ENCODE data around the gene DNER. TPM values are rescaled to one million over a fixed set of nuclear protein-coding genes. Genes with fewer than 3 reads are reported as not detected.
A peak's percentile ranks its signal among the peaks of the same experiment; 100 is the strongest.

Gene DNER
- total and polyA plus RNA-seq, 5 donors = 13.6 to 41.1 (median 27.2) TPM

DNA sequence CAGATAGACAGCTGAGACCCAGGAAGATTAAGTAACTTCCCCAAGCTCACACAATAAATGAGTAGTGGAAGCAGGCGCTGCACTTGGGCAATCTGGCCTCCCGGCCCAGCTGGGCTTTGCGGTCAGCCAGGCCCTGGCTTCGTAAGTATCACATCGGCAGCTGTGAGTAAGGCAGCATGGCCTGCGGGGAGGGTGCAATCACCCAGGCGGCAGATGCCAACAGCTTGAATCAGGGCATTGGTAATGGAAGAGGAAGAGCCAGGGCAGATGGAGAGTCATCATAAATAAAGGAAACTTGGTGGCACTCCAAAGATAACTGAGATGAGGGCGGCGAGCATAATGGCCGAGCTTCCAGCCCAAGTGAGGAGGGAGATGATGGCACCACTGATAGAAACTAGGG lies 225.3 kb downstream of the DNER start:
- H3K27ac ChIP-seq (ENCODE audit: low read length) = no peak overlapping the region
- H3K4me3 ChIP-seq (ENCODE audit: low read length) = no peak overlapping the region
- no peaks in the 10 kb centered on the region for H3K27me3 ChIP-seq (ENCODE audit: control insufficient read depth, insufficient read depth)
- DNase-seq (no peak), ATAC-seq (no peak)
- intact Hi-C loops (cut with DNase I) = no loop called here
- H3K9me3 ChIP-seq (ENCODE audit: control insufficient read depth, low read length) = no peaks in the 10 kb centered on the region
- H3K4me1 ChIP-seq (ENCODE audit: control insufficient read depth, insufficient read depth, low read length) = no peaks in the 10 kb centered on the region
- WGBS = 93% methylated on average over 10 of the region's 10 CpGs

DNA sequence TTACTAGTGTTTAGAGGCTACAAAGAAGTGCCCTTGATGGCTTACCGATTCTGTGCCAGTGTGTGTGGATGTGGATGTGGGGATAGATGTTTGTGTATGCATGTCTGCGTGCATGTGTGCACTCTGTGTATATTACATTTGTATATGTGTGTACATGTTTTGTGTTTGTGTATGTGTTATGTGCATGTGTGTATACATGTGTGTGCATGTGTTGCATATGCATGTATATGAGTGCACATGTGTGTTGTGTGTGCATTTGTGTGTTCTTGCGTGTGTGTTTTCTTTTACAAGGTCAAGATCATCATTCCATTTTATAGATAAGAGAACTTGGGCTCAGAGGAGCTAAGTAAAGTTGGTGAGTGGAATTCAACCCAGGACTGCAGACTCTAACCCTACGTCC lies 226.1 kb downstream of the DNER start:
- WGBS = 90% methylated on average over 4 of the region's 4 CpGs
- intact Hi-C loops (cut with DNase I) = no loop called here
- Histone ChIP-seq H3K4me1 (ENCODE audit: control insufficient read depth, insufficient read depth, low read length) (no peaks in the 10 kb centered on the region), H3K9me3 (ENCODE audit: control insufficient read depth, low read length) (no peaks in the 10 kb centered on the region), H3K4me3 (ENCODE audit: low read length) (no peak overlapping the region), H3K27ac (ENCODE audit: low read length) (no peak overlapping the region), H3K27me3 (ENCODE audit: control insufficient read depth, insufficient read depth) (no peaks in the 10 kb centered on the region)
- DNase-seq (no peak), ATAC-seq (no peak)

DNA sequence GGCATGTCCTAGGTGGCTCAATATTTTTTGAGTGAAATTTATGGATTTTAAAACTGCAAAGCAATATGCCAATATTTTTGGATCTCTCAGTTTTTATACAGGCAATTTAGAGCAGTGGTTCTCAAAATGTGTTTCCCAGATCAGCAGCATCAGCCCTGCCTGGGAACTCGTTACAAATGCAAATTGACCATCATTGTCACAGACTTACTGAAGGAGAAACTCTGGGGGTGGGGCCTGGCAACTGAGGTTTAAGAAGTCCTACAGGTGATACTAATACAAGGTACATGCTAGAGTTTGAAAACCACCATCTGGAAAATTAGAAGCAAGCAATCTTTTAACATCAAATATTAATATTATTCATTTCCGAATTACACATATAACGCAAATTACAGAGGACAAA lies 227.7 kb downstream of the DNER start:
- Histone ChIP-seq H3K4me3 (ENCODE audit: low read length) (no peak overlapping the region), H3K27me3 (ENCODE audit: control insufficient read depth, insufficient read depth) (no peaks in the 10 kb centered on the region), H3K9me3 (ENCODE audit: control insufficient read depth, low read length) (no peaks in the 10 kb centered on the region), H3K4me1 (ENCODE audit: control insufficient read depth, insufficient read depth, low read length) (no peaks in the 10 kb centered on the region), H3K27ac (ENCODE audit: low read length) (no peak overlapping the region)
- WGBS = 86% methylated on average over 3 of the region's 3 CpGs
- intact Hi-C loops (cut with DNase I) = no loop called here
- ATAC-seq = no peak
- DNase-seq = no peak

DNA sequence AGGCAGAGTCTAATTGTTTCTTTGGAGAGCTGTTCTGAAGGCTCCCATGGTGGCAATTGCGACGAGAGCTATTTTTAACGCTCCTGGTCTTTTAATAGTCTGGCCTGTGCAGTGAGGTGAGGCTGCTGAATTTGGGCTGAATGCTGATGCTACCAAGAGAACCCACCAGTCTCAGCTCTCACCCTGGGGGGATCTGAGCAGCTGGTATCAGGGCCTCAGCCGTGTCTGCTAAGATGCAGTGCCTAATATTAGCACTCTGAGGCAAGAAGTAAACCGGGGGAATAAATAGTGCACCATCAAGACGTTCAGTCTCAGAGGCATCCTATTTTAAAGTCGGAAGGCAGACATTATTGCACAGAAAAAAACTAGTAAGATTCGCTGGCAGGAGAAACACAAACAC lies 228.5 kb downstream of the DNER start:
- Histone ChIP-seq H3K9me3 (ENCODE audit: control insufficient read depth, low read length) (no peaks in the 10 kb centered on the region), H3K27ac (ENCODE audit: low read length) (peak overlapping the region; percentile 87), H3K4me1 (ENCODE audit: control insufficient read depth, insufficient read depth, low read length) (no peaks in the 10 kb centered on the region), H3K4me3 (ENCODE audit: low read length) (no peak overlapping the region), H3K27me3 (ENCODE audit: control insufficient read depth, insufficient read depth) (no peaks in the 10 kb centered on the region)
- ATAC-seq (peak; percentile 56 to 63), DNase-seq (no peak)
- intact Hi-C loops (cut with DNase I) = no loop called here
- 45% methylated on average over 8 of the region's 8 CpGs for WGBS

DNA sequence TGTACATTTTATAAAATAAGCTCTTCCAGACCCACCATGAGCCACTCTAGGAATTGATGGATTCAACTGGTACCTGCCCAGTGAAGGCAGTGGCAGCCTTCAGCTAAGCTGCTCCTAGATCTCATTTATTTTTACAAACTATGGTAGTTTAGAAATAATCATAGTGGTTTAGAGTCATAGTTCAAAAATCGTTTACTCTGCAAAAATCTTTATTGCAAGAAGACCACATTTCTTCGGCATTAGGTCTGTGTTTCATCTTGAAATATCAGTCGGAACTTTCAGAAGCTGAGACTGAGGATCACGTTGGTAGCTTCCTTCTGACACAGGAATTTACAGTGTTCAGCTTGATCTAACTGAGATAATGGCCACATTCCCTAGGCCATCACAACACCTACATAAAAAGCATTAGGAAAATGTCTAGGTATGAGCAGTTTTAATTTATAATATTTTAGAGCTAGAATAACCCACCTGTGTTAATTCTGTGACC lies 237.0 kb downstream of the DNER start:
- Histone ChIP-seq H3K4me1 (ENCODE audit: control insufficient read depth, insufficient read depth, low read length) (no peaks in the 10 kb centered on the region), H3K27ac (ENCODE audit: low read length) (no peak overlapping the region), H3K27me3 (ENCODE audit: control insufficient read depth, insufficient read depth) (no peaks in the 10 kb centered on the region), H3K4me3 (ENCODE audit: low read length) (no peak overlapping the region), H3K9me3 (ENCODE audit: control insufficient read depth, low read length) (no peaks in the 10 kb centered on the region)
- WGBS = 72% methylated on average over 4 of the region's 4 CpGs
- DNase-seq = no peak
- ATAC-seq = no peak
- intact Hi-C loops (cut with DNase I) = no loop called here

DNA sequence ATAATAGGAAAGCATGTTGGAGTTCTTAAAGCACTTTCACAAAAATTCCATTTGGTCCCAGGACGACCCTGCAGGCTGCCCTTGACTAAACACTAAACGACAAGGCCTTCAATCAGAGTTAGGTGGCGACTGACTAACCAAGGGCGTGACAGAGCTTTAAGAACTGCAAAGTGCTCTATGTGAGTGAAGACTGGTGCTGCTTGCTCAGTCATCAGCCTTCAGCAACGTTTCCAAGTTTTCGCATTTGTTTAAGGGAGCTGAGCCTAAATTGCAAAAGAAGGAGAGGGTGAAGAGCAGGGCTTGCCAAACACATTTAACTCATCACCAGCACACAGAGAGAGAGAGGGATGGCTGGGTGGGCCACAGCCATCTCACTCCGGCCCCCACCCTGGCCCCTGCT lies 238.6 kb downstream of the DNER start:
- Histone ChIP-seq H3K9me3 (ENCODE audit: control insufficient read depth, low read length) (no peaks in the 10 kb centered on the region), H3K4me1 (ENCODE audit: control insufficient read depth, insufficient read depth, low read length) (no peaks in the 10 kb centered on the region), H3K4me3 (ENCODE audit: low read length) (no peak overlapping the region), H3K27me3 (ENCODE audit: control insufficient read depth, insufficient read depth) (no peaks in the 10 kb centered on the region), H3K27ac (ENCODE audit: low read length) (no peak overlapping the region)
- WGBS = 45% methylated on average over 7 of the region's 7 CpGs
- intact Hi-C loops (cut with DNase I) = no loop called here
- DNase-seq = no peak
- no peak for ATAC-seq

DNA sequence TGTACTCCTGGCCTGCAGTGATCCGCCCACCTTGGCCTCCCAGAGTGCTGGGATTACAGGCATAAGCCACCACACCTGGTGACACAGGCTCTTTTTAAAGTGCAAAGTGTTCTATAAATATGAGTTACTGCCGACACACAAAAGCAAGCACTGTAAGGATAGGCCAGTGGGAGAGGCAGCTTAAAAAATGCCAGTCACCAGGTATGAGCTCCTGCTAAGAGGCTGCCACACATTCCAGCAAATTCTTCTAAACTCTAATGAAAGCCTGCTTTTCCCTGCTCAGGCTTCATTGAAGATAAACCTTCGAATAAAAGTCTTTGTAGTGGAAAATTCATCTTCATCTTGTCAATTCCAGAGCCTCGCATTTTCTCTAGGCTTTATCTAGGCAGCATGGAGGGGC lies 240.2 kb downstream of the DNER start:
- WGBS = 78% methylated on average over 4 of the region's 4 CpGs
- no peak overlapping the region for H3K4me3 ChIP-seq (ENCODE audit: low read length)
- DNase-seq (no peak), ATAC-seq (no peak)
- H3K27me3 ChIP-seq (ENCODE audit: control insufficient read depth, insufficient read depth) = no peaks in the 10 kb centered on the region
- H3K4me1 ChIP-seq (ENCODE audit: control insufficient read depth, insufficient read depth, low read length) = no peaks in the 10 kb centered on the region
- intact Hi-C loops (cut with DNase I) = no loop called here
- H3K27ac ChIP-seq (ENCODE audit: low read length) = no peak overlapping the region
- H3K9me3 ChIP-seq (ENCODE audit: control insufficient read depth, low read length) = no peaks in the 10 kb centered on the region

DNA sequence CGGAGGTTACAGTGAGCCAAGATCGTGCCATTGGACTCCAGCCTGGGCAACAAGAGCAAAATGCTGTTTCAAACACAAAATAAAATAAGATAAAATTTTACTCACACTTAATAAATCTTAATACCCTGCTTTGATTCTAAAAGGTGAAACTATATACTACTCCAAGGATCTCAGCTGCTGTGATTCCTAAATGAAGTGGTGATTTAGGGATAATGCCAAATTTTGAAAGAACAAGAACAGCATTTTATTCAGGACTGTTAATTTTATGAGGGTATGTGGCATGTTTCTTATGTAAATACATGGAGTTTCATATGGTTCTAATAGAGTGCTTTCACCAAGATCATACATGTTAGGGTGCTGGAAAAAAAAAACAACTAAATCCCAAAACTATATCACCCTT lies 243.6 kb downstream of the DNER start:
- DNase-seq = no peak
- ATAC-seq = no peak
- intact Hi-C loops (cut with DNase I) = no loop called here
- no peak overlapping the region for H3K27ac ChIP-seq (ENCODE audit: low read length)
- H3K4me1 ChIP-seq (ENCODE audit: control insufficient read depth, insufficient read depth, low read length) = no peaks in the 10 kb centered on the region
- no peaks in the 10 kb centered on the region for H3K9me3 ChIP-seq (ENCODE audit: control insufficient read depth, low read length)
- WGBS = 96% methylated on average over 2 of the region's 2 CpGs
- no peak overlapping the region for H3K4me3 ChIP-seq (ENCODE audit: low read length)
- H3K27me3 ChIP-seq (ENCODE audit: control insufficient read depth, insufficient read depth) = no peaks in the 10 kb centered on the region

DNA sequence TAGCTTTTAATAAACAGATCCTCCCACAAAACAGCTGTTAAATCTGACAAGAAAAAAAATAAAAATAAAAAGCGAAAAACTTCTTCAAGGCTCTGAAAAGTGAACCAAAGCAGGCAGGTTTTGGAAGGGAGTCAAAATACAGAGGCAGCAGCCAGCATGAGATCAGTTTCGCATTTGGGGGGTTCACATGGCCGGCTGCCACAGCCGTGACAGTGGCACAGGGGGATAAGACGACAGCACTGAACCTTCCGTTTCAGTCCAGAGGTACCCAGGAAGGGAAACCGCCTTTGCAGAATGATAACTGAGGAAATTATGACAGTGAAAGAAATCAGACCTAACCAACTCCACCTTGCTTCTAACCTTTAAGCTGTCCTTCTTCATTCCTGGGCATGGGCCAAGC lies 246.6 kb downstream of the DNER start:
- no peak for ATAC-seq
- H3K4me1 ChIP-seq (ENCODE audit: control insufficient read depth, insufficient read depth, low read length) = no peaks in the 10 kb centered on the region
- 57% methylated on average over 7 of the region's 7 CpGs for WGBS
- H3K4me3 ChIP-seq (ENCODE audit: low read length) = no peak overlapping the region
- H3K27me3 ChIP-seq (ENCODE audit: control insufficient read depth, insufficient read depth) = no peaks in the 10 kb centered on the region
- DNase-seq = no peak
- H3K27ac ChIP-seq (ENCODE audit: low read length) = no peak overlapping the region
- no peaks in the 10 kb centered on the region for H3K9me3 ChIP-seq (ENCODE audit: control insufficient read depth, low read length)
- intact Hi-C loops (cut with DNase I) = no loop called here

DNA sequence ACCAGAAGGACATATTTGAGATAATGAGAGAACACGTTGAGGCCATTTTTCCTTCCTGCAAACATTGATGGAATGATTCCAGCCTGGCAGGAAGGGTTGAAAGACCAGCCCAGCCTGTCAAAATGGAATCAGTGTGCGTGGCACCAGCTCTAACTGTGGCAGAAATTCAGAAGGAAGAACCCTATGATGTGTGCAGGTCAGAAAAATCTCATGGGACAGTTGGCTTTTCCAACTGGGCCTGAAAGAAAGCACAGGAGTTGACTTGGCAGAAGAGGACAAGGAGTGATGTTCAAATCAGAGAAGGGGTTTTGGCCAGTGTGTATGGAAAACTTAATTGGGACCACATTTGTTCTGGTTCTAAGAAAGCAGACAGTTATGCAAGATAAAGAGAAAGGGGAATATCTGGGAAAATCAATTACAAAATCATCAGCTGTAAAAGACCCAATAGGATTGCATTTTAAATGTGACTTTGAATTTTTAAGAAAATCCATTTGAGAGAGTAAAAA lies 250.5 kb downstream of the DNER start:
- H3K27me3 ChIP-seq (ENCODE audit: control insufficient read depth, insufficient read depth) = no peaks in the 10 kb centered on the region
- ATAC-seq (no peak), DNase-seq (no peak)
- H3K4me3 ChIP-seq (ENCODE audit: low read length) = no peak overlapping the region
- H3K4me1 ChIP-seq (ENCODE audit: control insufficient read depth, insufficient read depth, low read length) = no peaks in the 10 kb centered on the region
- intact Hi-C loops (cut with DNase I) = no loop called here
- H3K9me3 ChIP-seq (ENCODE audit: control insufficient read depth, low read length) = no peaks in the 10 kb centered on the region
- 45% methylated on average over 2 of the region's 2 CpGs for WGBS
- H3K27ac ChIP-seq (ENCODE audit: low read length) = no peak overlapping the region

DNA sequence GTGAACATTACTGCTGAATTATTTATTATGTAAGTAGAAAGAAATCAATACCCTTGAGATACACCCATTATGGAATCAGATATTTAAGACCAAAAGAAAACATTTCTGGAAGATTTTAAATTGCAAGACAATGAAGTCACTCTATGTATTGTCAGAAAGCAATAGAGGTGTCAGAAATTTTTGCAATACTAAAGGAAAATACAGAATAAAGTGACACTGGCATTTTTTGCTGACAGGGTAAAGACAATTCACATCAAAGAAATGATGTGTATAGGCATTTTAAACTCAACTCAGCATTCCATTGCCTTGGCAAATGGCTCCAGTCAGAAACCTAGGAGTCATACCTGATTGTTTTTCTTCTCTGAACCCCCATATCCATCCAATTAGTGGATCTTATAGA lies 252.2 kb downstream of the DNER start:
- Histone ChIP-seq H3K4me1 (ENCODE audit: control insufficient read depth, insufficient read depth, low read length) (no peaks in the 10 kb centered on the region), H3K27me3 (ENCODE audit: control insufficient read depth, insufficient read depth) (no peaks in the 10 kb centered on the region), H3K9me3 (ENCODE audit: control insufficient read depth, low read length) (no peaks in the 10 kb centered on the region), H3K27ac (ENCODE audit: low read length) (no peak overlapping the region), H3K4me3 (ENCODE audit: low read length) (no peak overlapping the region)
- intact Hi-C loops (cut with DNase I) = no loop called here
- ATAC-seq (no peak), DNase-seq (no peak)

DNA sequence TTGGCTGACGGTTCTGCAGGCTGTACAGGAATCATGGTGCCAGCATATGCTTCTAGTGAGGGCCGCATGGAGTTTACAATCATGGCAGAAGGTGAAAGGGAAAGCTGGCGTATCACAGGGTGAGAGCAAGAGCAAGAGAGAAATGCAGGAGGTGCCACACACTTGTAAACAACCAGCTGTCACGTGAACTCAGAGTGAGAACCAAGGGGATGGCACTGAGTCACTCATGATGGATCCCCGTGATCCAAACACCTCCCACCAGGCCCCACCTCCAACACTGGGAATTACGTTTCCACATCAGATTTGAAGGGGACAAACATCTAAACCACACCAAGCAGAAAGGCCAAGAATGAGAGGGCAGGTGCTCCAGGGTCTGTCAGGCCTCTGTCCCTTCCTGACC lies 258.3 kb downstream of the DNER start:
- no peak overlapping the region for H3K27ac ChIP-seq (ENCODE audit: low read length)
- H3K9me3 ChIP-seq (ENCODE audit: control insufficient read depth, low read length) = no peaks in the 10 kb centered on the region
- H3K4me1 ChIP-seq (ENCODE audit: control insufficient read depth, insufficient read depth, low read length) = no peaks in the 10 kb centered on the region
- H3K27me3 ChIP-seq (ENCODE audit: control insufficient read depth, insufficient read depth) = no peaks in the 10 kb centered on the region
- intact Hi-C loops (cut with DNase I) = no loop called here
- no peak for ATAC-seq
- no peak for DNase-seq
- WGBS = 90% methylated on average over 6 of the region's 6 CpGs
- no peak overlapping the region for H3K4me3 ChIP-seq (ENCODE audit: low read length)
